Measurements from ENCODE around the gene HDAC7.

DNA sequence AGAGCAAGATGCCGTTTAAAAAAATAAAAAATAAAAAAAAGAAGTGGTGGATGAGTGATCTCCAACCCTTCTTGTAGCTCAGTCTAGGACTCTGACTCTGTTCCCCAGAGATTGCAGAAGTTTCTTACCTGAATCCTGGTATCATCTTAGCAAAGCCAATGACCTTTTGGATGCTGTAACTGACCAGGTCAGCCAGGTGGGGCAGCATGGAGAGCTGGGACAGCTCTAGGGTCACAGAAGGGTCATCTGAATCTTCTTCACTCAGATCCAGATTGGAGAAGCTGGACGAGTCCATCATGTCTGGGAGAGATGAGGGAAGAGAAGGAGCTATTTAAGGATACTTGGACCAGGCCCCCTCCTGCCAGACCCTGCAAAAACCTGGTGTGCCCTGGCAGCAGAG, 35.8 kb upstream of the HDAC7 start:
- TF ChIP-seq POLR2A (IDR thresholded peaks at IDR 0.05) = no peak
- TF ChIP-seq, protein P1, sequence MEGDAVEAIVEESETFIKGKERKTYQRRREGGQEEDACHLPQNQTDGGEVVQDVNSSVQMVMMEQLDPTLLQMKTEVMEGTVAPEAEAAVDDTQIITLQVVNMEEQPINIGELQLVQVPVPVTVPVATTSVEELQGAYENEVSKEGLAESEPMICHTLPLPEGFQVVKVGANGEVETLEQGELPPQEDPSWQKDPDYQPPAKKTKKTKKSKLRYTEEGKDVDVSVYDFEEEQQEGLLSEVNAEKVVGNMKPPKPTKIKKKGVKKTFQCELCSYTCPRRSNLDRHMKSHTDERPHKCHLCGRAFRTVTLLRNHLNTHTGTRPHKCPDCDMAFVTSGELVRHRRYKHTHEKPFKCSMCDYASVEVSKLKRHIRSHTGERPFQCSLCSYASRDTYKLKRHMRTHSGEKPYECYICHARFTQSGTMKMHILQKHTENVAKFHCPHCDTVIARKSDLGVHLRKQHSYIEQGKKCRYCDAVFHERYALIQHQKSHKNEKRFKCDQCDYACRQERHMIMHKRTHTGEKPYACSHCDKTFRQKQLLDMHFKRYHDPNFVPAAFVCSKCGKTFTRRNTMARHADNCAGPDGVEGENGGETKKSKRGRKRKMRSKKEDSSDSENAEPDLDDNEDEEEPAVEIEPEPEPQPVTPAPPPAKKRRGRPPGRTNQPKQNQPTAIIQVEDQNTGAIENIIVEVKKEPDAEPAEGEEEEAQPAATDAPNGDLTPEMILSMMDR (IDR thresholded peaks at IDR 0.05) = no peak
